Measurements from ENCODE around the gene UTP14A. TPM values are rescaled to one million over a fixed set of nuclear protein-coding genes. Genes with fewer than 3 reads are reported as not detected.
A peak's percentile ranks its signal among the peaks of the same experiment; 100 is the strongest.
"Not testable (repeated sequence)": the region's sequence is repeated elsewhere in the genome, so short reads cannot be mapped to it uniquely, and the experiment has no call there.

Gene UTP14A, protein sequence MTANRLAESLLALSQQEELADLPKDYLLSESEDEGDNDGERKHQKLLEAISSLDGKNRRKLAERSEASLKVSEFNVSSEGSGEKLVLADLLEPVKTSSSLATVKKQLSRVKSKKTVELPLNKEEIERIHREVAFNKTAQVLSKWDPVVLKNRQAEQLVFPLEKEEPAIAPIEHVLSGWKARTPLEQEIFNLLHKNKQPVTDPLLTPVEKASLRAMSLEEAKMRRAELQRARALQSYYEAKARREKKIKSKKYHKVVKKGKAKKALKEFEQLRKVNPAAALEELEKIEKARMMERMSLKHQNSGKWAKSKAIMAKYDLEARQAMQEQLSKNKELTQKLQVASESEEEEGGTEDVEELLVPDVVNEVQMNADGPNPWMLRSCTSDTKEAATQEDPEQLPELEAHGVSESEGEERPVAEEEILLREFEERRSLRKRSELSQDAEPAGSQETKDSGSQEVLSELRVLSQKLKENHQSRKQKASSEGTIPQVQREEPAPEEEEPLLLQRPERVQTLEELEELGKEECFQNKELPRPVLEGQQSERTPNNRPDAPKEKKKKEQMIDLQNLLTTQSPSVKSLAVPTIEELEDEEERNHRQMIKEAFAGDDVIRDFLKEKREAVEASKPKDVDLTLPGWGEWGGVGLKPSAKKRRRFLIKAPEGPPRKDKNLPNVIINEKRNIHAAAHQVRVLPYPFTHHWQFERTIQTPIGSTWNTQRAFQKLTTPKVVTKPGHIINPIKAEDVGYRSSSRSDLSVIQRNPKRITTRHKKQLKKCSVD
- 33.0 and 33.6 TPM in 2 replicates for total RNA-seq

DNA sequence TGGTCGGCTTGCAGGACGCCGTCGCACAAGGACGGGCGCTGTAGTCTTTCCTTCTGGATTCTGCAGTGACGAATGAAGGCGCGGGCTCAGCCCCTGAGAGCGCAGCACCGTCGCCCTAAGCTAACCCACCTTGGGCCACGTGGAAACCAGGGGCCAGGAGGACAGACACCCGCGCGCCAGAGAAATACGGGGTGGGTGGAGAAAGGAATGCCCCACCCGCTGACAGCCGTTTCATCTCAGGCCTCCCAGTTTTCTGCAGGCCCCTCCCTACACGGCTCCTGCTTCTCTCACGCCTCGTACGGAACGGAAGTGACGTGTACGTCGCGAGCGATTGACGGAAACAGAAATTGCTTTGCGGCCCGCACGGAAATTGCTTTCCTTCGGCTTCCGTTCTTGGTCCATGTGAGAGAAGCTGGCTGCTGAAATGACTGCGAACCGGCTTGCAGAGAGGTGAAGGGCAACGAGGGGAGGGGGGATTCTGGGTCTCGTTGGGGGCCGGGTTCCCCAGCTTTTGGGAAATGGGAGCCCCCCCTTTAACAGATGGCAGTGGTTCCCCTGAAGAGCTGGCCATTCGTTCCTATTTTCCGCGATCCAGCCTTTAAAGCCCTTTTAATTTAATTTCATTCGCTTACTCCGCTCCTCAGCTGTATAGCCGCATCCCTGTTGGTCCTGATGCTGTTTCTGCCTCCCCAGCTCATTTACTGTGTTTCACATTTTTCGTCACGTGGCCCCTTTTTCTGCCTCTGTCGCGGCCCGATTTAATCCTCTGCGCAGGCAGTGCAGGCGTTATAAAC is at the start of gene UTP14A:
TSS of gene UTP14A (plus strand) at position 378 of the 794 bp plus-strand sequence. CDS start at position 425, 47 bp downstream.
- TF ChIP-seq, protein P1, sequence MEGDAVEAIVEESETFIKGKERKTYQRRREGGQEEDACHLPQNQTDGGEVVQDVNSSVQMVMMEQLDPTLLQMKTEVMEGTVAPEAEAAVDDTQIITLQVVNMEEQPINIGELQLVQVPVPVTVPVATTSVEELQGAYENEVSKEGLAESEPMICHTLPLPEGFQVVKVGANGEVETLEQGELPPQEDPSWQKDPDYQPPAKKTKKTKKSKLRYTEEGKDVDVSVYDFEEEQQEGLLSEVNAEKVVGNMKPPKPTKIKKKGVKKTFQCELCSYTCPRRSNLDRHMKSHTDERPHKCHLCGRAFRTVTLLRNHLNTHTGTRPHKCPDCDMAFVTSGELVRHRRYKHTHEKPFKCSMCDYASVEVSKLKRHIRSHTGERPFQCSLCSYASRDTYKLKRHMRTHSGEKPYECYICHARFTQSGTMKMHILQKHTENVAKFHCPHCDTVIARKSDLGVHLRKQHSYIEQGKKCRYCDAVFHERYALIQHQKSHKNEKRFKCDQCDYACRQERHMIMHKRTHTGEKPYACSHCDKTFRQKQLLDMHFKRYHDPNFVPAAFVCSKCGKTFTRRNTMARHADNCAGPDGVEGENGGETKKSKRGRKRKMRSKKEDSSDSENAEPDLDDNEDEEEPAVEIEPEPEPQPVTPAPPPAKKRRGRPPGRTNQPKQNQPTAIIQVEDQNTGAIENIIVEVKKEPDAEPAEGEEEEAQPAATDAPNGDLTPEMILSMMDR (IDR thresholded peaks at IDR 0.05): no peak
- ChIA-PET CTCF (interaction anchor here (1.0 to 1.7 kb wide), 3 partner anchors 19 to 305 kb away, joined by 3 to 5 read pairs (median 3); no protein-coding TSS in a partner anchor), POLR2A (interaction anchor here (0.6 to 1.8 kb wide), 10 partner anchors 10 to 228 kb away, joined by 3 to 7 read pairs (median 4); partner anchors contain the start of genes SASH3 and ZDHHC9)
- Mint-ChIP-seq H3K4me1 (peaks cover 4% of the 10 kb centered on the region), H3K36me3 (ENCODE audit: low read depth) (peaks cover 28% of the 10 kb centered on the region), H3K27me3 (no peaks in the 10 kb centered on the region), H3K27ac (peak within 1 kb of the TSS; percentile 84), H3K9me3 (no peaks in the 10 kb centered on the region), H3K4me3 (peak within 1 kb of the TSS; percentile 88)
- intact Hi-C loops (cut with micrococcal nuclease): loop anchor here (1.0 to 5.0 kb wide), 5 partner anchors 25 to 304 kb away; partner anchors contain the start of gene ZDHHC9
- DNase-seq (peak; percentile 57), ATAC-seq (ENCODE audit: low read depth) (peak; percentile 95)

DNA sequence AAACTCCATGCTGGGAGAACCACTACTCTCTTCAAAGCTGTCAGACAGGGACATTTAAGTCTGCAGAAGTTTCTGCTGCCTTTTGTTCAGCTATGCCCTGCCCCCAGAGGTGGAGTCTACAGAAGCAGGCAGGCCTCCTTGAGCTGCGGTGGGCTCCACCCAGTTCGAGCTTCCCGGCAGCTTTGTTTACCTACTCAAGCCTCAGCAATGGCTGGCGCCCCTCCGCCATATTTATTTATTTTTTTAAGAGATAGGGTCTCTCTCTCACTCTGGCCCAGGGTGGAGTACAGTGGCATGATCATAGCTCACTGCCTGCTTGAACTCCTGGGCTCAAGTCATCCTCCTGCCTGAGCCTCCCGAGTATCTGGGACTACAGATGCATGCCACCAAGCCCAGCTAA is 46.8 kb upstream of the UTP14A start:
- DNase-seq; ATAC-seq (ENCODE audit: low read depth); intact Hi-C loops (cut with micrococcal nuclease); H3K9me3 Mint-ChIP-seq; CTCF ChIA-PET; H3K27ac Mint-ChIP-seq; H3K36me3 Mint-ChIP-seq (ENCODE audit: low read depth); H3K27me3 Mint-ChIP-seq; H3K4me1 Mint-ChIP-seq; H3K4me3 Mint-ChIP-seq; POLR2A ChIA-PET: not testable (repeated sequence)

DNA sequence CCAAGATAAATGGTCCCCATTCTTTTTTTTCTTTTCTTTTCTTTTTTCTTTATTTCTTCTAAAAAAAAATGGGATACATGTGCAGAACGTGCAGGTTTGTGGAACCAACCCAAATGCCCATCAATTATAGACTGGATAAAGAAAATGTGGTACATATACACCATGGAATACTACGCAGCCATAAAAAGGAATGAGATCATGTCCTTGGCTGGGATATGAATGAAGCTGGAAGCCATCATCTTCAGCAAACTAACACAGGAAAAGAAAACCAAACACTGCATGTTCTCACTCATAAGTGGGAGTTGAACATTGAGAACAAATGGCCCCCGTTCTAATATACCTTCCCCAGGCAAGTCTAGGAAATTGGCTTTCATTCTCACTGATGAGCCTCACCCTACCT is 39.6 kb upstream of the UTP14A start:
- DNase-seq; H3K36me3 Mint-ChIP-seq (ENCODE audit: low read depth); CTCF ChIA-PET; intact Hi-C loops (cut with micrococcal nuclease); H3K4me1 Mint-ChIP-seq; ATAC-seq (ENCODE audit: low read depth); POLR2A ChIA-PET; H3K9me3 Mint-ChIP-seq; H3K27ac Mint-ChIP-seq; H3K4me3 Mint-ChIP-seq: not testable (repeated sequence)
- H3K27me3 Mint-ChIP-seq: peaks cover 10% of the 10 kb centered on the region

DNA sequence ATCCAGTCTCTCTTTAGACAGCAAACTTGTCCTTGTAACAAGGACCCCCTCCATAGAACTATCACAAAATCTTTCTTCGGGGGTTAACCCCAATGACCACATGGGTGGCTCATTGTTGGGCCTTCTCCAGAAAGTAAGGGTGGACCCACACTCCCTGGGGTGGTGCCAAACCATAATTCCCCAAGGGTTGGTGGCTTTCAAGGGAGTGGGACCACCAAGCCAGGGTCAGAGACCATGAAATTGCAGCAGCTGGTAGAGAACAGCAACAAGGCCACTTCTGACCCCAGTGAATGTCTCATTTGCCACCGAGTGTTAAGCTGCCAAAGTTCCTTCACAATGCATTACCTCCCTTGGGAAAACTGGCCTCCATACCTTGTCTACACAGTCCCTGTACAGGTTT is 33.4 kb upstream of the UTP14A start:
- H3K36me3 Mint-ChIP-seq (ENCODE audit: low read depth): no peaks in the 10 kb centered on the region
- intact Hi-C loops (cut with micrococcal nuclease): no loop called here
- H3K4me3 Mint-ChIP-seq: no peak overlapping the region
- ATAC-seq (ENCODE audit: low read depth) (no peak), DNase-seq (no peak)
- no peaks in the 10 kb centered on the region for H3K9me3 Mint-ChIP-seq
- ChIA-PET CTCF (no interaction called here), POLR2A (no interaction called here)
- H3K27ac Mint-ChIP-seq: no peak overlapping the region
- H3K27me3 Mint-ChIP-seq: peaks cover 3% of the 10 kb centered on the region
- H3K4me1 Mint-ChIP-seq: no peaks in the 10 kb centered on the region
- TF ChIP-seq, protein P1 (IDR thresholded peaks at IDR 0.05): no peak

DNA sequence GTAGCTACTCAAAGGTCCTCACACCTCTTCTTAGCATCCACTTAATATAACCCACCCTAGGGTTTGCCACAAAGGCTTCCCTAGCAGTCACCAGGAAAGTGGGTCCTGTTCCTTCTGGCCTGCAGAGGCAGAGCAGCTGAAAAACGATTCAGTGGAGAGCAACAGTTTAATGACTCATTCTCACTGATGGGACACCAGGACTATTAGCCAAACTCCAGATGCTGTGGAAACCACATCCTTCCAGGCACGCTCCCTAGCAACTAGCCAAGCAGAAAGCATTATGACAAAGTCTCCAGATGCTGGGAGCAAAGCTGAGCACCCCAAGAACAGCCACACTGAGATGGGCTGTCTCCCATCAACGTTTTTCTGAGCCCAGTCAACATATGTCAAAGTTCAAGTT is 30.3 kb upstream of the UTP14A start:
- Mint-ChIP-seq H3K4me1 (no peaks in the 10 kb centered on the region), H3K9me3 (no peaks in the 10 kb centered on the region), H3K4me3 (no peak overlapping the region), H3K36me3 (ENCODE audit: low read depth) (no peaks in the 10 kb centered on the region), H3K27me3 (no peaks in the 10 kb centered on the region), H3K27ac (no peak overlapping the region)
- TF ChIP-seq, protein P1 (IDR thresholded peaks at IDR 0.05): no peak
- ATAC-seq (ENCODE audit: low read depth): no peak
- CTCF ChIA-PET: no interaction called here
- POLR2A ChIA-PET: no interaction called here
- intact Hi-C loops (cut with micrococcal nuclease): no loop called here
- DNase-seq: no peak

All from activated B cell treated with CpG ODN at 0.5 μM for 24 hours (primary cell).